Pons (tissue), 1 donor: ENCODE measurements around the gene ZNF549.

Experiments used
- DNase-seq: peaks from one replicate; pipeline ENCODE4 v3.0.0-alpha.2; 2016; ENCODE audit warnings: low spot score

The ZNF549 gene

DNA sequence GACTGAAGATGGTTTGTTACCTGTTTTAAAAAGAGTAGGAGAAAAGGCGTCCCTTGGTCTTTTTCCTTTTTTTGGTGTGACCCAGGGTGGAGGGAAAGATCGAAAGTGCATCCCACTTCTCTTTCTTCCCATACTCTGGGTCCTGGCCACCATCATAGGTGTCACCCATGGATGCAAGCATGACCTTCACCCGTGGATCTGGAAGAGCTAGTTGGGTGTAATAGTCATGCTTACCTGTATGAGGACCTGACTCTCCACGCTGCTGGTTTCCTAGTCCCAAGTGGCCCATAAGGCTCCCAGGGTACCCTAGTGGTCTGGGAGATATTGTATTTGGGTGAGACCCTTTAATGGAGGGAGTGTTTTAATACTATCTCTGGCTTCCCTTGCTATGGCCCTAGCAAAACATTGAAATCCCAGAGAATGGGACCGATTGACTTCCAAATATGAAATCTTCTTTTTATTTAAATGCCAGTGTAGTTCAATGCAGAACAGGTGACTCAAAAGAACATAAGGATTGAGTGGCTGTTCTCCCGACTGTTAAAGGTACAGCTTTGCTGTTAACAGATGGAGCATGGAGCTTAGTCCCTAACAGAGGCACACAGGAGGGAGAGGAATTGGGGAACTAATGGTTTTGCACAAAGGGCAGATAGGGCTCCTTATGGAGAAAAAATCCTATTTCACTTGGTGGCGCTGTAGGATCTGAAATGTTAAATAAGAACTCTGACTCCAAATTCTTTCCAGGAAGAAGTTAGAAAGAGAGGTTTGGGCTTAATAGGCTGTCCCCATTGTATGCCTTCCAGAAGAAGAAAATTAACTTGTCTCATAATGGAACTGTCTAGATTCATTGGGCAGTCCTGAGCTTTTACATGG is 39.5 kb downstream of the ZNF549 start:
- DNase-seq, result no peak

DNA sequence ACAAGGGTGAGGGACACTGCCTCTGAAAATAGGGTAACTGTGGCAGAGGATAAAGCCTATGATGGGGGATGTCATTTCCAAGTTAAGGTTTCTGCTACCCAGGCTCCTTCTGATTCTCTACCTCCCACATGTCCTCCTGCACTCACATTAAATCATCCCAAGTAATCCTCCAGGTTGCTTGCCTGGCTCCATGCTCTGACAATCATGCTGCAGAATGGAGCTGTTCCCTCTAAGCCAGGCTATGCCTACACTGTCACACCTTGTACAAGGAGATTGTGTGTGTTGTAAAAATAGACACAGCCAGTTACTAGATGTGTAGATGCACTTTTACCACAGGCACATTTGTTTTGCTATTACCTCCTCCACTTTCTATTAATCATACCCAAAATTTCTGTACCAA is 43.6 kb downstream of the ZNF549 start:
- DNase-seq, result no peak

DNA sequence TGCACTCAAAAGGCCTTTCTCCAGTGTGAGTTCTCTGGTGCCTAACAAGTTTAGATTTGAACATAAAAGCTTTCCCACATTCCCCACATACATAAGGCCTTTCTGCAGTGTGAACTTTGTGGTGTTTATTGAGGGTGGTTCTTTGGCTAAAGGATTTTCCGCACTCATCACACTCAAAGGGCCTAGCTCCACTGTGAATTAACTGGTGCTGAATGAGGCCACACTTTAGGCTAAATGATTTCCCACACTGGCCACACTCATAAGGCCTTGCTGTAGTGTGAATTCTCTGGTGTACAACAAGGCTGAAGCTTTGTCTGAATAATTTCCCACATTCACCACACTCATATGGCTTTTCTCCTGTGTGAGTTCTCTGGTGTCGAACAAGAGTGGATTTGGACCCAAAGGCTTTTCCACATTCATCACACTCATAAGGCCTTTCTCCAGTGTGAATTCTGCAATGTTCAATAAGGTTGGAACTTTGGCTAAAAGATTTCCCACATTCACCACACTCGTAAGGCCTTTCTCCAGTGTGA is 45.3 kb downstream of the ZNF549 start:
- no peak for DNase-seq

GRCh38 chr19:57576661-57577060 is 49.5 kb downstream of the ZNF549 start:
- no peak for DNase-seq

- DNase-seq, result peak; percentile 98
These were observed 51.5 kb downstream of the ZNF549 start, which contains the start of gene ZNF416 for GRCh38 chr19:57578487-57579205. TSS of gene ZNF416 (minus strand) at chr19:57578911. CDS start at chr19:57578704, 207 bp downstream.

GRCh38 chr19:57583104-57583520 is 56.0 kb downstream of the ZNF549 start:
- no peak for DNase-seq

- peak; percentile 93 for DNase-seq
These were observed 56.6 kb downstream of the ZNF549 start, which contains the start of gene ZIK1 for GRCh38 chr19:57583521-57584416. TSS of gene ZIK1 (plus strand) at chr19:57584145. CDS start at chr19:57584357, 212 bp downstream.

DNA sequence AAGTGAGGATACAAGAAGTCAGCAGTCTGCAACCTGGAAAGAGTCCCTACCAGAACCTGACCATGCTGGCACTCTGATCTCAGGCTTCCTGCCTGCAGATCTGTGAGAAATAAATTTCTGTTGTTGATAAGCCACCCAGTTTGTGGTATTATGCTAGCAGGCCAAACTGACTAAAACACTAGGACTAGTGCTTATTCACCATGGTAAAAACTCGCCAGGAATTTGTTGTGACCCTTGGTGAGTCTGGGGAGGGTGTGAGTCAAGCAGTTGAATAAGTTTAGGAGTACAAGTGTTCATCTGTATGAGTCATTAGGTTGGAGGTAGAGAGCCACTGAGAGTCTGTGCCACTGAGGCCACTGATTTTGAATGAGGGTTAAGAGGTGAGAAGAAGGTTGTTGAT is 60.4 kb downstream of the ZNF549 start:
- DNase-seq, result no peak

- no peak for DNase-seq
These were observed 72.2 kb downstream of the ZNF549 start for GRCh38 chr19:57599377-57599760.

DNA sequence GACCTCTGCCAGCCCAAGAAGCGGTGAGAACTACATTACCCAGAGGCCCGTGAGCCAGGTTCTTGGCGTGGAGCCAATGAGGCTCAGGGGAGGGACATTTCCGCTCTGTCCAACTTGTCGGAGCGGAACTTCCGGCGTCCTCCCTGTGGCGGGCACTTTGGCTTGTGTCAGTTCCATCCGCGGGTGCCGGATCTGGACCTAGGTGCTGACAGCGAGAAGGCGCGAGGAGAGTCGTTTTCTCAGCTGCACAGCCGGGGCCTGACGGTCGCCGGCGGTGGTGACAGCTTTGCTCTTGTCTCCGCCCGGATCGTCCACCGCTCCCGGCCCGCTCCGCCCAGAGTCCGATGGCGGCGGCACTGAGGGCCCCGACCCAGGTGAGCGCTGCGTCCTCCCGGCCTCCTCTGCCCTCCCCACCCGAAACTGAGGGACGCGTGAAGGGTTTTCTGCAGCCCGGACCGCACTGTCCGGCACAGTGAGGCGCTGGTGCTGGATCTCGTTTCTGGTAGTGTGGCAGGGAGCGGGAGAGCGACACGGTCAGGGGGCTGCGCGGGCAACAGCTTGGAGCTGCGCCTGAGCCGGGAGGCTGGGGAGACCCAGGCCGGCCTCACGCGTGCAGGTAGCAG is 72.7 kb downstream of the ZNF549 start, which contains the start of gene ZNF530:
Gene ZNF530, plus strand, starts transcription at position 125 of the 623 bp plus-strand sequence. CDS start 4,461 bp downstream, outside the sequence.
- peak; percentile 92 for DNase-seq

DNA sequence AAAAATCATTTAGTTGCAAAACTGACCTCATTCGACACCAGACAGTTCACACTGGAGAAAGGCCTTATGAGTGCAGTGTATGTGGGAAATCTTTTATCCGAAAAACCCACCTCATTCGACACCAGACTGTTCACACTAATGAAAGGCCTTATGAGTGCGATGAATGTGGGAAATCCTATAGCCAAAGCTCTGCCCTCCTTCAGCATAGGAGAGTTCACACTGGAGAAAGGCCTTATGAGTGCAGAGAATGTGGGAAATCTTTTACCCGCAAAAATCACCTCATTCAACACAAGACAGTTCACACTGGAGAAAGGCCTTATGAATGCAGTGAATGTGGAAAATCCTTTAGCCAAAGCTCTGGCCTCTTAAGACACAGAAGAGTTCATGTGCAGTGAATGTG is 79.8 kb downstream of the ZNF549 start:
- DNase-seq, result no peak
